A549 treated with Hydrocortisone at 1 μM for 4 hours (cell line): Measurements from ENCODE around the gene LIM2. TPM values are rescaled to one million over a fixed set of nuclear protein-coding genes. Genes with fewer than 3 reads are reported as not detected.

ENCODE experiments used
- total RNA-seq: library from RNA; stranded (reverse); fragments of 200-300 nt; extraction: Qiagen RNA extraction; gene quantifications from 5 replicates; pipeline ENCODE4 v1.2.3, GENCODE V29; 2022

Gene LIM2
- not detected in 5 replicates for total RNA-seq

GRCh38 chr19:51387924-51388389 lies at the start of gene LIM2:
TSS of gene LIM2 (minus strand) at chr19:51387974. CDS start at chr19:51387443, 531 bp downstream.

GRCh38 chr19:51417107-51417809 lies 29.5 kb upstream of the LIM2 start, which contains the start of gene SIGLEC10:
TSS of gene SIGLEC10 (minus strand) at chr19:51417642. CDS start at chr19:51417581, 61 bp downstream.

GRCh38 chr19:51372649-51373504 lies 14.9 kb downstream of the LIM2 start, which contains the start of gene NKG7:
TSS of gene NKG7 (minus strand) at chr19:51372654. CDS start at chr19:51372535, 119 bp downstream.

GRCh38 chr19:51368366-51369282 lies 19.1 kb downstream of the LIM2 start, which contains the start of gene CLDND2:
TSS of gene CLDND2 (minus strand) at chr19:51369003. CDS start at chr19:51368577, 426 bp downstream.

GRCh38 chr19:51365965-51366388 lies 21.8 kb downstream of the LIM2 start, which contains the start of gene ETFB:
TSS of gene ETFB (minus strand) at chr19:51366388. CDS start at chr19:51366326, 62 bp downstream.

GRCh38 chr19:51341976-51342580 lies 45.7 kb downstream of the LIM2 start, which contains the start of gene VSIG10L:
TSS of gene VSIG10L (minus strand) at chr19:51342139. CDS start at chr19:51342124, 15 bp downstream.

Other genes starting within 250 kb of the LIM2 start
- gene SIGLEC7, start 245.7 kb downstream of the LIM2 start, total RNA-seq: not detected in 5 replicates
- 0.14 to 0.22 TPM in 2 of 5 replicates, not detected in the others for gene CD33, start 162.9 kb downstream of the LIM2 start, total RNA-seq
- not detected in 5 replicates for gene SIGLECL1, start 136.9 kb downstream of the LIM2 start, total RNA-seq
- 0.03 to 0.14 TPM (median 0.06 TPM) in 3 of 5 replicates, not detected in the others for gene IGLON5, start 76.3 kb downstream of the LIM2 start, total RNA-seq
- gene VSIG10L, start 45.8 kb downstream of the LIM2 start, total RNA-seq: 11.6 to 16.8 TPM (median 14.1 TPM) in 5 replicates
- gene ETFB, start 21.6 kb downstream of the LIM2 start, total RNA-seq: 230 to 256 TPM (median 244 TPM) in 5 replicates
- 3.7 to 13.8 TPM (median 12.5 TPM) in 5 replicates for gene CLDND2, start 19.0 kb downstream of the LIM2 start, total RNA-seq
- not detected in 5 replicates for gene NKG7, start 15.3 kb downstream of the LIM2 start, total RNA-seq
- gene C19orf84, start 2.6 kb upstream of the LIM2 start, total RNA-seq: not detected in 5 replicates
- 0.03 to 0.08 TPM (median 0.07 TPM) in 3 of 5 replicates, not detected in the others for gene SIGLEC10, start 29.7 kb upstream of the LIM2 start, total RNA-seq
- gene SIGLEC8, start 70.5 kb upstream of the LIM2 start, total RNA-seq: not detected in 5 replicates
- not detected in 5 replicates for gene CEACAM18, start 90.6 kb upstream of the LIM2 start, total RNA-seq
- not detected in 5 replicates for gene SIGLEC12, start 113.8 kb upstream of the LIM2 start, total RNA-seq
- gene SIGLEC6, start 143.7 kb upstream of the LIM2 start, total RNA-seq: not detected in 5 replicates
- 3.1 to 4.5 TPM (median 3.9 TPM) in 5 replicates for gene ZNF175, start 183.3 kb upstream of the LIM2 start, total RNA-seq
- not detected in 5 replicates for gene SIGLEC5, start 242.4 kb upstream of the LIM2 start, total RNA-seq